EL (cell line): Measurements from ENCODE around the gene TSKS.

Source experiments
- DNase-seq: peaks from one replicate; pipeline ENCODE4 v3.0.0-alpha.2; 2016

TSKS gene

GRCh38 chr19:49763230-49763629 is at the start of gene TSKS:
TSS of gene TSKS (minus strand) at chr19:49763306. CDS start at chr19:49763247, 59 bp downstream.
- no peak for DNase-seq

- no peak for DNase-seq
These were observed 49.4 kb upstream of the TSKS start for GRCh38 chr19:49812452-49812996.

- no peak for DNase-seq
These were observed 48.2 kb upstream of the TSKS start for GRCh38 chr19:49811328-49811727.

GRCh38 chr19:49809941-49810389 is 46.9 kb upstream of the TSKS start:
- DNase-seq, result no peak

- peak; percentile 37 for DNase-seq
These were observed 46.2 kb upstream of the TSKS start for GRCh38 chr19:49809160-49809940.

GRCh38 chr19:49808711-49809159 is 45.6 kb upstream of the TSKS start:
- DNase-seq, result peak; percentile 83

GRCh38 chr19:49807904-49808675 is 45.0 kb upstream of the TSKS start:
- no peak for DNase-seq

GRCh38 chr19:49807058-49807903 is 44.2 kb upstream of the TSKS start:
- no peak for DNase-seq

GRCh38 chr19:49806620-49806959 is 43.5 kb upstream of the TSKS start:
- DNase-seq, result no peak

GRCh38 chr19:49805822-49806619 is 42.9 kb upstream of the TSKS start:
- no peak for DNase-seq

GRCh38 chr19:49803529-49803856 is 40.4 kb upstream of the TSKS start:
- no peak for DNase-seq

- DNase-seq, result no peak
These were observed 39.9 kb upstream of the TSKS start for GRCh38 chr19:49802836-49803528.

GRCh38 chr19:49801966-49802661 is 39.0 kb upstream of the TSKS start:
- DNase-seq, result peak; percentile 38

GRCh38 chr19:49801401-49801888 is 38.3 kb upstream of the TSKS start:
- no peak for DNase-seq

GRCh38 chr19:49800771-49801170 is 37.7 kb upstream of the TSKS start:
- DNase-seq, result no peak

- DNase-seq, result no peak
These were observed 36.8 kb upstream of the TSKS start for GRCh38 chr19:49799798-49800376.

GRCh38 chr19:49799271-49799797 is 36.2 kb upstream of the TSKS start:
- DNase-seq, result no peak

GRCh38 chr19:49798574-49798973 is 35.5 kb upstream of the TSKS start:
- no peak for DNase-seq

GRCh38 chr19:49795615-49796014 is 32.5 kb upstream of the TSKS start:
- no peak for DNase-seq

GRCh38 chr19:49793561-49793840 is 30.4 kb upstream of the TSKS start:
- DNase-seq, result peak; percentile 63
